ENCODE results near the gene SLCO4A1. TPM values are rescaled to one million over a fixed set of nuclear protein-coding genes. Genes with fewer than 3 reads are reported as not detected.

The SLCO4A1 gene
- total RNA-seq, 2 experiments from 2014 or later = 74.7 to 79.2 TPM

DNA sequence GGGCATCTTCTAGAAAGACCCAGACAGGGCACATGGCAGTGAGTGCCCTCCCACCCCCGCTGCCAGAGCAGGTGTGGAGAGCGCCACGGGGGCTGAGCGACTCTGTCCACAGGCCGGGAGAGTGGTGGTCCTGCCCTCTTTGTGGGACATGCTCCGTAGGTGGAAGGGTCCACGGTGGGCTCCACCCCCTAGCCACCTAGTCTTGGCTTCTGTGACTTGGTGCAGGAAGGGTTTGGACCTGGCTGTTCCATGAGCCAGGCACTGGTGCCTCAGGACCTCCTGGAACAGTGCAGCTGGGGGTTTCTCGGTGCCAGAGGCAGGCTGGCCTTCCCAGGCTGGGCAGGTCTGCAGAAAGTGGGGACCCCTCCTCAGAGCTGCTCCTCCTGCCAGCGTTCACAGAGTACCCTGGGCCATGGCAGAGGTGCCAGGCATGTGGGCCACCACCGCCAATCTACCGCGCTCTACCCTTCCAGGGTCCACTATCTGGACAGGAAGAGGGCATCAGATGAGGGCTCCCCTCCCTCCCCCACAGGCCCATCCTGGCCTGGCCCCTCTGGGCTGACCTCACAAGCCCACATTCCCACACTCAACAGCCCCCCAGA is 23.0 kb downstream of the SLCO4A1 start:
- CTCF ChIA-PET = interaction anchor here (1.7 kb wide), 1 partner anchor 143 kb away, joined by 4 read pairs; no protein-coding TSS in a partner anchor
- ATAC-seq (no peak), DNase-seq (no peak)
- H3K4me1 Mint-ChIP-seq = peaks cover 14% of the 10 kb centered on the region
- no peak overlapping the region for H3K4me3 Mint-ChIP-seq
- no peak overlapping the region for H3K27ac Mint-ChIP-seq
- no peaks in the 10 kb centered on the region for H3K9me3 Mint-ChIP-seq (ENCODE audit: low read depth)
- H3K27me3 Mint-ChIP-seq = no peaks in the 10 kb centered on the region
- peaks cover 22% of the 10 kb centered on the region for H3K36me3 Mint-ChIP-seq

DNA sequence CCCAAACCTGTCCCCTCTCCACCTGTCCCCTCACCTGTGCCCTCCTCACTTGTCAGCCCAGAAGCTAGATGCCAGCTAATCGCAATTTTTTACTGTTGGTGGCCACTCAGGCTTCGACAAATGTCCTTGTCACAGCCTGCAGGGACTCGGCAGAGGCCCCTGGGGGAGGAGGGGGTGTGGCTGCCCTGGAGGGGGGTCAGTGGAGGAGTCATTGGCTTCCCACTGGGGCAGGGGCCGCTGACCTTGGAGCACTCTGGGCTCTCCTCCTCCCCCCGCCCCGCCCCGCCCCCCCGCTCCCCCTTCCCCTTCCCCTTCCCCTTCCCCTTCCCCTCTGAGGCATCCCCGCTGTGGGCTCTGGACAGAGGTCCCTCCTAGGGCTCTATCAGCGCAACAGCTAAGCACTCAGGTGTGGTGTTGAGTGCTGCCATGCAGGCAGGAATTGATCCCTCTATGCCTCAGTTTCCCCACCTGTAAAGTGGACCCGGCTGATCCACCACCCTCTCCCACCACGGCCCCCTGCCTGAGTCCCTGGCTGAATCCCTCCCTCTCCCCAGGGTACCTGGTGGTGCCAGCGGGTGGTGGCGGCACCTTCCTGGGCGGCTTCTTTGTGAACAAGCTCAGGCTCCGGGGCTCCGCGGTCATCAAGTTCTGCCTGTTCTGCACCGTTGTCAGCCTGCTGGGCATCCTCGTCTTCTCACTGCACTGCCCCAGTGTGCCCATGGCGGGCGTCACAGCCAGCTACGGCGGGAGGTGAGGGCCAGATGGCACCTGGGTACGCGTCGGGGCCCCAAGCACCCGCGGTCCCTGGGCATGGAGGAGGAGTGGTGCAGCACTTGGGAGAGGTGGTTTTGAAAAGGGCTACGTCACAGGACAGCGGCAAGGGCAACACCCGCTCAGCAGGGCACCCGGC is 23.8 kb downstream of the SLCO4A1 start:
- CTCF ChIA-PET = interaction anchor here (0.7 to 1.7 kb wide), 3 partner anchors 125 to 142 kb away, joined by 3 to 4 read pairs (median 3); no protein-coding TSS in a partner anchor
- no peak for ATAC-seq
- Mint-ChIP-seq H3K9me3 (ENCODE audit: low read depth) (no peaks in the 10 kb centered on the region), H3K27ac (no peak overlapping the region), H3K4me1 (peaks cover 14% of the 10 kb centered on the region), H3K36me3 (peaks cover 22% of the 10 kb centered on the region), H3K4me3 (no peak overlapping the region), H3K27me3 (no peaks in the 10 kb centered on the region)
- DNase-seq = no peak

DNA sequence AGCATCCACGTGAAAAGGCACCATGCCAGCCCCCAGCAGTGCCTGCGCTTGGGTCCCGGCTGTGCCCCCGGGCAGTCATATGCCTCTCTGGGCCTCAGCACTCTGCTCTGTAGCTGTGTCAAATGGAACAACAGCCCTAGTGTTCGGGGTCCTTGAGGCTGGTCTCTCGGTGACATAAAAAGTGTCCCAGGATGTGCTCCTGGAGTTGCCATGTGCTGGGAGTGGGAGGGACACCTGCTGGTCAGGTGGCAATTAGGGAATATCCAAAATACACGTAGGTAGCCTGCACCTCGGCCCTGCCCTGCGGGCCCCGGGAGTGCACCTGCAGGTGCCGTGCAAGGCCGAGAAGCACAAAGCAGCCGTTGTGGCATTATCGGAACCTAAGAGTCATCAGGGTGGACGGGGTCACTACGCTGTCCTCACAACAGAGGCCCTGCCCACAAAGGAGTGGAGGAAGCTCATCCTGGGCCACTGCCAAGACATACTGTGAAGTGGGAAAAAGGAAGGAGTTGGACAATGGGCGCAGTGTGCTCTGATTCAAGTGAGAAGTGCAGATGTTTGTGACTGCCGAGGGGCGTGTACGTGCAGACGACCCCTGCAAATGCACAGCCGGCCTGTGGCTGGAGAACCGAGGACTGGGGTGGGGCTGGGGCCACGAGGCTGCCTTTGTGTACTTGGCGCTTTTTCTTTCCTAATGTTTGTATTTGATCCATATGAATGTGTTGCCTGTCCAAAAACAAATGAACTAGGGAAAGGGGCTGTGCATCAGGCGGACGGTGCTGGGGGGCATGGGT is 24.6 kb downstream of the SLCO4A1 start:
- Mint-ChIP-seq H3K27me3 (no peaks in the 10 kb centered on the region), H3K36me3 (peaks cover 24% of the 10 kb centered on the region), H3K4me1 (peaks cover 14% of the 10 kb centered on the region), H3K27ac (no peak overlapping the region), H3K9me3 (ENCODE audit: low read depth) (no peaks in the 10 kb centered on the region), H3K4me3 (no peak overlapping the region)
- no peak for ATAC-seq
- CTCF ChIA-PET = interaction anchor here (1.0 to 1.4 kb wide), 2 partner anchors 125 to 142 kb away, joined by 3 to 8 read pairs; no protein-coding TSS in a partner anchor
- DNase-seq = no peak

DNA sequence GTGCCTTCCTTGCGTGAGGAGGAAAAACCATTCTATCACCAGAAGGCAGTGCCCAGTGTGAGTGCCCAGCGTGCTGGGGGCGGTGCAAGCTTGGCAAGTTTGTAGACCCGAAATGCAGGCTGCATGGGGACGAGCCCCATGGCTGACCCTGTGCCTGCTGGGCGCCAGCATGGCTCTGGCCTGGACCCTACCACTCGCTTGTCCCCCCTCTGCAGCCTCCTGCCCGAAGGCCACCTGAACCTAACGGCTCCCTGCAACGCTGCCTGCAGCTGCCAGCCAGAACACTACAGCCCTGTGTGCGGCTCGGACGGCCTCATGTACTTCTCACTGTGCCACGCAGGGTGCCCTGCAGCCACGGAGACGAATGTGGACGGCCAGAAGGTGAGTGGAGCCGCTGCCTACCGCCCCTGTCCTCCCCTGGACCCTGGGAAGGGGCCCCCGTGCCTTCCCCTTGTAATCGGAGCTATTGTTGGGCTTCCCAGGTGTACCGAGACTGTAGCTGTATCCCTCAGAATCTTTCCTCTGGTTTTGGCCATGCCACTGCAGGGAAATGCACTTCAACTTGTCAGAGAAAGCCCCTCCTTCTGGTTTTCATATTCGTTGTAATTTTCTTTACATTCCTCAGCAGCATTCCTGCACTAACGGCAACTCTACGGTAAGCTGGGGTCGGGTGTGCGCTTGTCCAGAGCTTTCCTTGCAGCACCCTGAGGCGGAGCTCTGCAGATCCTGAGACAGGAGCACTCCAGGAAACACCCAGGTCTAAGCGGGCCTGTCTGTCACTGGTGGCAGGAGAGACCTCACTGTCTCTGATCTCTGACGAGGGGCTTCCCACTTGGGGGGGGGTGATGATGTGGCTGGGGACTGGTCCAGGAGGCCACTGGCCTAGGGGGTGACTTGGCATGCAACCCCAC is 25.5 kb downstream of the SLCO4A1 start:
- peaks cover 29% of the 10 kb centered on the region for H3K36me3 Mint-ChIP-seq
- ATAC-seq (no peak), DNase-seq (no peak)
- peaks cover 14% of the 10 kb centered on the region for H3K4me1 Mint-ChIP-seq
- CTCF ChIA-PET = interaction anchor here (1.0 to 1.4 kb wide), 2 partner anchors 124 to 141 kb away, joined by 3 to 8 read pairs; no protein-coding TSS in a partner anchor
- H3K9me3 Mint-ChIP-seq (ENCODE audit: low read depth) = no peaks in the 10 kb centered on the region
- no peak overlapping the region for H3K27ac Mint-ChIP-seq
- H3K27me3 Mint-ChIP-seq = no peaks in the 10 kb centered on the region
- H3K4me3 Mint-ChIP-seq = no peak overlapping the region

DNA sequence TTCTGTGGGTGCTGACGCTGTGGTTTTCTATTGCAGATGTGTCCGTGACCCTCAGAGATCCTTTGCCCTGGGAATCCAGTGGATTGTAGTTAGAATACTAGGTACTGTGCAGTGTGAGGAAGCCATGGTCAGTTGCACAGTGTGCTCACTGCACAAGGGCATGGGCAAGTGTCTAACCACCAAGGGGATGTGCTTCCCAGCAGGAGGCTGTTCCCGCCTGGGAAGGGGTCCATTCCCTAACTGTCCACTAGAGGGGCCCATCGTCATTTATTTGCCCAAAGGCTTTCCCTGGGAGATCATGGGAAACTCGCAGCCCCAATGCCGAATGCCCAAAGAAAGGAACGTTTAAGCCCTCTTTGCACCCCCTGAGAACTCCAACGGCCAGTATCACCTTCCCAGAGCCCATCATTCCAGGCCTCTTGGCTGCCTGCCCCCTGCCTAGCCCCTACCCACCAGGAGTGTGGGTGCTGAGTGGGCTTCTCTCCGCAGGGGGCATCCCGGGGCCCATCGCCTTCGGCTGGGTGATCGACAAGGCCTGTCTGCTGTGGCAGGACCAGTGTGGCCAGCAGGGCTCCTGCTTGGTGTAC is 26.2 kb downstream of the SLCO4A1 start:
- peaks cover 14% of the 10 kb centered on the region for H3K4me1 Mint-ChIP-seq
- CTCF ChIA-PET = interaction anchor here (1.0 to 1.4 kb wide), 3 partner anchors 123 to 181 kb away, joined by 3 to 8 read pairs (median 3); no protein-coding TSS in a partner anchor
- no peaks in the 10 kb centered on the region for H3K27me3 Mint-ChIP-seq
- ATAC-seq = no peak
- no peaks in the 10 kb centered on the region for H3K9me3 Mint-ChIP-seq (ENCODE audit: low read depth)
- H3K4me3 Mint-ChIP-seq = no peak overlapping the region
- H3K36me3 Mint-ChIP-seq = peaks cover 29% of the 10 kb centered on the region
- H3K27ac Mint-ChIP-seq = no peak overlapping the region
- no peak for DNase-seq

DNA sequence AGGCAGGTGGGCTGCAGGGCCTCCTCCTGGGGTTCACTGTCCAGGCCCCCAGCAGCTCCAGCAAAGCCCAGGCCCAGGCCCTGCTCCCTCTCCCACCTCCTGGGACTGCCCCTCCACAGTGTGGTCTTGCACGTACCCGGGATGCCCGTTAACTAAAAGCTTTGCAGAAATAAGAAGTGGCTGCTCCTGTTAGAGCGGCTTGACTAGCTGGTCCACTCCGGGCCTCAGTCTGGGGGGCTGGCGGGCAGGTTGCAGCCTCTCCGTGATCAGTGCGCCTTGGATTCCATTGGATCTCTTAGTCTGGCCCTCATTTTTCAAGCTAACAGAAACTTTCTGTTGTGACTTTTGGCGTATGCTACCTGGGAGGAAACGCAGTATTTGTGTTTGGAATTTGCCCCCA is 26.9 kb downstream of the SLCO4A1 start:
- Mint-ChIP-seq H3K9me3 (ENCODE audit: low read depth) (no peaks in the 10 kb centered on the region), H3K4me1 (peaks cover 14% of the 10 kb centered on the region), H3K4me3 (no peak overlapping the region), H3K27me3 (no peaks in the 10 kb centered on the region), H3K36me3 (peaks cover 29% of the 10 kb centered on the region), H3K27ac (no peak overlapping the region)
- ATAC-seq (no peak), DNase-seq (no peak)
- CTCF ChIA-PET = interaction anchor here (1.0 to 1.6 kb wide), 4 partner anchors 122 to 180 kb away, joined by 3 to 10 read pairs (median 4); no protein-coding TSS in a partner anchor

DNA sequence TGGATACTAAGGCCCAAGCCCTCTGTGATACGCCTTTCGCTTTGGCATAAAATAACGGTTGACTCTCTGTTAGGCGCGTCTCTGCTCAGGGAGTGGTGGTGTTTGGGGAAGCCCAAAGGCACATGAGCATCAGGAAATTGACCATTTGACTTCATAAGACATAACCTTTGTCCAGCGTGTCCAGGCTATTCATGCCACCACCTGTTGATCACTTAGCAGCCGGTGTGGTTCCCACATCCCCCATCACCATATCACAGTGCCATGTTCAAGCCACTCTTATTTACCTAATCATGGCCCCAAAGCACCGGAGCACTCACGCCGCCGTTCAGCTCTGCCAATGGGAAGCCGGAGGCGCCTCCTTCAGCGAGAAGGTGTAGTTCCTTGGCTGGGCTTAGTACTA is 27.9 kb downstream of the SLCO4A1 start:
- no peaks in the 10 kb centered on the region for H3K9me3 Mint-ChIP-seq (ENCODE audit: low read depth)
- ATAC-seq = no peak
- H3K27ac Mint-ChIP-seq = peak overlapping the region; percentile 37
- CTCF ChIA-PET = interaction anchor here (1.4 to 1.6 kb wide), 2 partner anchors 121 to 138 kb away, joined by 5 to 10 read pairs; no protein-coding TSS in a partner anchor
- peaks cover 14% of the 10 kb centered on the region for H3K4me1 Mint-ChIP-seq
- no peak overlapping the region for H3K4me3 Mint-ChIP-seq
- H3K36me3 Mint-ChIP-seq = peaks cover 24% of the 10 kb centered on the region
- H3K27me3 Mint-ChIP-seq = no peaks in the 10 kb centered on the region
- no peak for DNase-seq

DNA sequence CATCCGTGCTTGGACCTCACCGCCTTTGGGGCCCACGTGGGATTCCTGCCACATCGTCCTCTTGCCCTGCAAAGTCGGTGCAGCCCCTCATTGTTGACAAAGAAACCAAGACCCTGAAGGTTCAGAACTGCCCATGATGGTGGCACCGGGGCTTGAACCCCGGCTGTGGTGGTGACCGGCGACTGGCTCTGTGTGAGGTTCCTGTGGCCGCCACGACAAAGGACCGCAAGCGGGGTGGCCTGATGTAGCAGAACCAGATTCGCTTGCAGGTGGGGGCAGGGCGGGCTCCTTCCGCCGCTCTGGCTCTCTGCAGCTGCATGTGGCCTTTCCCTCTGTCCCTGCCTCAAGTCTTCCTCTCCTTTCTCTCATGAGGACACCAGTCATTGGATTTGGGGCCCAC is 28.7 kb downstream of the SLCO4A1 start:
- CTCF ChIA-PET = no interaction called here
- no peaks in the 10 kb centered on the region for H3K9me3 Mint-ChIP-seq (ENCODE audit: low read depth)
- no peak for ATAC-seq
- H3K27ac Mint-ChIP-seq = no peak overlapping the region
- H3K27me3 Mint-ChIP-seq = no peaks in the 10 kb centered on the region
- DNase-seq = no peak
- H3K4me1 Mint-ChIP-seq = peaks cover 14% of the 10 kb centered on the region
- no peak overlapping the region for H3K4me3 Mint-ChIP-seq
- peaks cover 24% of the 10 kb centered on the region for H3K36me3 Mint-ChIP-seq

DNA sequence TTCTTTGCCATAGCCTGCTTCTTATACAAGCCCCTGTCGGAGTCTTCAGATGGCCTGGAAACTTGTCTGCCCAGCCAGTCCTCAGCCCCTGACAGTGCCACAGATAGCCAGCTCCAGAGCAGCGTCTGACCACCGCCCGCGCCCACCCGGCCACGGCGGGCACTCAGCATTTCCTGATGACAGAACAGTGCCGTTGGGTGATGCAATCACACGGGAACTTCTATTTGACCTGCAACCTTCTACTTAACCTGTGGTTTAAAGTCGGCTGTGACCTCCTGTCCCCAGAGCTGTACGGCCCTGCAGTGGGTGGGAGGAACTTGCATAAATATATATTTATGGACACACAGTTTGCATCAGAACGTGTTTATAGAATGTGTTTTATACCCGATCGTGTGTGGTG is 29.5 kb downstream of the SLCO4A1 start:
- Mint-ChIP-seq H3K27ac (no peak overlapping the region), H3K9me3 (ENCODE audit: low read depth) (no peaks in the 10 kb centered on the region), H3K27me3 (no peaks in the 10 kb centered on the region), H3K4me1 (peaks cover 13% of the 10 kb centered on the region), H3K36me3 (peaks cover 24% of the 10 kb centered on the region), H3K4me3 (no peak overlapping the region)
- CTCF ChIA-PET = interaction anchor here (0.6 kb wide), 1 partner anchor 467 kb away, joined by 3 read pairs; no protein-coding TSS in a partner anchor
- no peak for DNase-seq
- ATAC-seq = no peak

DNA sequence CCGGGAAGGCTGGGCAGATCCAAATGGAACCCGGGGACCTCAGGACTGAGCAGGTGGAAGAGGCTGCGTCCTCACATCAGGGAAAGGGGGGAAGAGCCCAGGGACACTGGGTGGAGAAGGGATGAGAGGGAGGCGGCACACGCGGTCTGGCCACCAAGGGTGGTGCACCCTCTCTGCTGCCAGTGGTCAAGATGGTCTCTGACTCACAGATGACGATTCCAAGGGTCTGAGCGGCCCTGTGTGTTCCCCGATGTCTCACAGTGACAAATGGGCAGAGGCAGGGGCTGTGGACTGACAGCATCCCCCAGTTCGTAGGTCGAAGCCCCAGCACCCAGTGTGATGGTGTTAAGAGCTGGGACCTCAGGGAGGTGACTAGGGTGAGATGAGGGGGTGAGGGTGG is 32.1 kb downstream of the SLCO4A1 start:
- peaks cover 16% of the 10 kb centered on the region for H3K4me1 Mint-ChIP-seq
- CTCF ChIA-PET = interaction anchor here (1.4 to 1.5 kb wide), 2 partner anchors 60 to 117 kb away, joined by 3 to 7 read pairs; no protein-coding TSS in a partner anchor
- ATAC-seq = no peak
- no peak overlapping the region for H3K27ac Mint-ChIP-seq
- no peak for DNase-seq
- peaks cover 18% of the 10 kb centered on the region for H3K36me3 Mint-ChIP-seq
- no peaks in the 10 kb centered on the region for H3K27me3 Mint-ChIP-seq
- H3K9me3 Mint-ChIP-seq (ENCODE audit: low read depth) = no peaks in the 10 kb centered on the region
- no peak overlapping the region for H3K4me3 Mint-ChIP-seq

DNA sequence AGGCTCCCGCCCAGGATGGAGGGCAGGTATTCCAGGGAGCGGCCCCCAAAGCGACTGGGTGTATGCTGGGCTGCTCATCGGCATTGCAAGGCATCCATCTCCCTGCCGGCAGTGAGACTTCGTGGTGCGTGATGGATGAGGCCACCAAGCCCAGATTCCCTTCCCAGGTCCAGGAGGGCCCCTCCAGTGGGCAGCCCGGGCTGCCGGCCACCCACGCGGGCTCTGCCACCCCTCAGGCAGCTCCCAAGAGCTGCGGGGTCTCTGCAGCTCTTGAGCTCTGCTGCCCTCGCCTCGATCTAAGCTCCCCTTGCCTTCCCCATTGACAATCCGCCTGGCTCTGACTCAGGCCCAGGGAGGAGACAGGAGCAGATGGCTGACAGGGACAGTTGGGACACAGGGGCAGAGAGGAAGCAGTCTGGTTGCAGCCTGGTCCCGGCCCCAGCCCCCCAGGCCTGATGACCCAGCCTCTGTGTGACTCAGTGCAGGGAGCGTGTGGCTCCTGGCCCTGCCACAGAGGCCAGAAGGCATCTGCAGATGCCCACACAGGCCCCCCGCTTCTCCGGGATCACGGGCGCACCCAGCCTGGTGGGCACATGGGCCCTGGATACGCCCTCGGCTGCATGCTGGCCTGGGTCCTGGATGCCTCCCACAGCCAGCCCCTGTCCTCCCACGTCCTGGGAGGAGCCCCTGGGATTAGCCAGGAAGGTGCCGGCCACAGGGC is 33.0 kb downstream of the SLCO4A1 start:
- Mint-ChIP-seq H3K4me3 (no peak overlapping the region), H3K4me1 (peaks cover 15% of the 10 kb centered on the region), H3K27me3 (no peaks in the 10 kb centered on the region), H3K9me3 (ENCODE audit: low read depth) (peaks cover 2% of the 10 kb centered on the region), H3K27ac (no peak overlapping the region), H3K36me3 (peaks cover 11% of the 10 kb centered on the region)
- DNase-seq (no peak), ATAC-seq (no peak)
- CTCF ChIA-PET = no interaction called here

Measured in activated CD8-positive, alpha-beta memory T cell treated with anti-CD3 and anti-CD28 coated beads, Interleukin-2, amount 10 ng/mL, durations not matched to agents 7 days and 5 days (primary cell).